DND-41 (cell line): ENCODE results near the gene NEK7.

Source experiments
- CTCF ChIP-seq: IDR thresholded peaks from 2 replicates; pipeline ENCODE4 v1.5.1; 2012; ENCODE audit warnings: borderline replicate concordance, low read length, moderate library complexity, mild to moderate bottlenecking; ENCODE audit not compliant: poor library complexity, severe bottlenecking; ENCODE audit errors: extremely low read depth
- EZH2 ChIP-seq: IDR thresholded peaks from 3 replicates; pipeline ENCODE4 v1.6.1; 2012; ENCODE audit warnings: borderline replicate concordance, low read depth, mild to moderate bottlenecking, moderate library complexity, low read length, inconsistent platforms; ENCODE audit not compliant: severe bottlenecking

DNA sequence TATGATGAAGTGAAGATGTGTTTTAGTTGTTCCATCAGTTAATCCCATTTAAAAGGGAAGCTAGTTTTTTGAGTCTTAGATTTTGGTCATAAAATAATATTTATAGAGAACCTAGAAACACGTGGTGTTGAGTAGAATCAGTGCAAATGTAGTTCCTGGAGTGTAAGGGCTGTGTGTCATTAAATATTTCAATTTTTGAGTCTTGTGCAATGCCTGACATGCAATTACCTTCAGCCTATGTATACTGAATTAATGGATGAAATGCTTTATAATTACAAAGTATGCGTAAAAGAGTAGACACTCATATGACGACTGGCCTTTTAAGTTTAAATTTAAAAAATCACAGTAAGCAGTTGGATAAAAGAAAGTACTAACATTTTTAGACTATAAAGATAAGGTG lies 75.0 kb downstream of the NEK7 start:
- no peak for TF ChIP-seq EZH2
- no peak for TF ChIP-seq CTCF
